HG02852 (cell line): ENCODE measurements around the gene OR5A1.

Source experiments
- ATAC-seq: cut with Tn5 transposase; IDR thresholded peaks from one replicate; pipeline ENCODE4 v1.9.1; 2021; ENCODE audit warnings: mild to moderate bottlenecking, moderate library complexity; ENCODE audit not compliant: unreplicated experiment

The OR5A1 gene

GRCh38 chr11:59475176-59475575 is 38.9 kb downstream of the OR5A1 start:
- ATAC-seq = no peak

GRCh38 chr11:59479906-59480305 is 43.6 kb downstream of the OR5A1 start:
- no peak for ATAC-seq

GRCh38 chr11:59480359-59480758 is 44.1 kb downstream of the OR5A1 start:
- no peak for ATAC-seq
